ENCODE measurements around the gene ILDR1.

DNA sequence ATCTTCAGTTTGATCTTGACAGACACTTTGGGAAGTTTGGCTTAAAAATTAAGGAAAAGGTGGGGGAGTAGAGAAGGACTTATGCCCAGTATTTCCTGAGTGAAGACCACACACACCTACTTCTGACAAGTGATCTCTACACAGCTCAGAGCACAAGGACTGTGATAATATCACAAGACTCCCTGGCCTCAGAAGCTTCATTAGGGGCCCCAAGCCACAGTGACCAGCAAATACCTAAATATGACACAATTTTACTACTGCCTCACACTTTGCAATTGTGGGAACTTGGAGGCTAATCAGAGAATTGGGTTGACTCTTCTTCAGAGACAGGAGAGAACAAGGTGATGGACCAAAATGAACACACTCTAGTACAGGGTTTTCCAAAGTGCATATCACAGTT, 2.6 kb downstream of the ILDR1 start:
- no peak for TF ChIP-seq CTCF (IDR thresholded peaks at IDR 0.05; ENCODE audit: low read depth, low read length, poor library complexity, severe bottlenecking)
- TF ChIP-seq EZH2phosphoT487 (IDR thresholded peaks at IDR 0.05; ENCODE audit: borderline replicate concordance, low read length), result no peak

Data from DOHH2 (cell line).